NCI-H1930 (cell line): ENCODE data around the gene MT2A.

Source experiments
- DNase-seq, 2 experiments: peaks; one replicate each; lab custom pipeline; 2025; lab: John Stamatoyannopoulos, UW

Gene MT2A

DNA sequence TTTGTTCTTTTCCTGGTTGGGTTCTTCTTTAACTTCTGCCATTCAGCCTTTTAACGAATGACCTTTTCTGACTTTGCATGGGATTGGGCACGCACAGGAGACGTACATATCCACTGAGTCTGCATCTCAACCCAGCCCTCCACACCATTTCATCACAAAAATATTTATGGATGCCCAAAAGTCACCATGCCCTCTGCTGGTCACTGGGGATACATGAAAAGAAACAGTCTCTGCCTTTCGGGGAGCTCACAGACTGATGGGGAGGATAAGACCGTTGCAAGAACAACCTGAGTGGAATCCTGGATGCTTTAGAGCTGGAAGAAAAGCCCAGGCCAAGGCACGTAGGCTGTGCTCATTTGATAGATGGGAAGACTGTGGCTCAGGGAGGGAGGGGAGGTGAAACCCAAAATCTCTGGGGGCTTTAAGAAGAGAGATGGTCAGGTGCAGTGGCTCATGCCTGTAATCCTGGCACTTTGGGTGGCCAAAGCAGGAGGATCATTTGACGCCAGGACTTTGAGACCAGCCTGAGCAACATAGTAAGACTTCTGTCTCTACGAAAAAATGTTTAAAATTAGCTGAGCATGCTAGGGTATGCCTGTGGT lies 7.9 kb upstream of the MT2A start:
- DNase-seq = no peak

- DNase-seq = no peak
Measured at GRCh38 chr16:56601325-56601724, 7.1 kb upstream of the MT2A start.

DNA sequence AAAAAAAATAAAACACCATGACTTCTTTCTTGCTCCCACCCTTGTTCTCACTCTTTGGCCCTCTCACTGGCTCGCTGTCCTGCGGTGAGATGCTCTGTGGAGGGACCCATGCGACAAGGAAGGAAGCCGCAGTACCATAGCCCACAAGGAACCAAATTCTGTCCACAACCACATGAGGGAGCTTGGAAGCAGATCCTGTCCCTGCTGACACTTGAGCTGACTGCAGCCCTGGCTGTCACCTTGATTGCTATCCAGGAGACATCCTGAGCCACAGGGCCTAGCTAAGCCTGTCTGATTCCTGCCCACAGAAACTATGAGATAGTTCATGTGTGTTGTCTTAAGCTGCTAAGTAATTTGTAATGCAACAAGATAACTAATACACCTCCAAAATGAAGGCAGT lies 4.8 kb upstream of the MT2A start:
- DNase-seq = no peak

GRCh38 chr16:56604966-56605365 lies 3.4 kb upstream of the MT2A start:
- no peak for DNase-seq

GRCh38 chr16:56605475-56605874 lies 2.9 kb upstream of the MT2A start:
- DNase-seq = no peak

- no peak for DNase-seq
Measured at GRCh38 chr16:56606071-56606475, 2.3 kb upstream of the MT2A start.

GRCh38 chr16:56606476-56607108 lies 1.8 kb upstream of the MT2A start:
- no peak for DNase-seq

- no peak for DNase-seq
Measured at GRCh38 chr16:56607109-56607618, 1.2 kb upstream of the MT2A start.

- no peak for DNase-seq
Measured at GRCh38 chr16:56607675-56608042, 725 bp upstream of the MT2A start.

DNA sequence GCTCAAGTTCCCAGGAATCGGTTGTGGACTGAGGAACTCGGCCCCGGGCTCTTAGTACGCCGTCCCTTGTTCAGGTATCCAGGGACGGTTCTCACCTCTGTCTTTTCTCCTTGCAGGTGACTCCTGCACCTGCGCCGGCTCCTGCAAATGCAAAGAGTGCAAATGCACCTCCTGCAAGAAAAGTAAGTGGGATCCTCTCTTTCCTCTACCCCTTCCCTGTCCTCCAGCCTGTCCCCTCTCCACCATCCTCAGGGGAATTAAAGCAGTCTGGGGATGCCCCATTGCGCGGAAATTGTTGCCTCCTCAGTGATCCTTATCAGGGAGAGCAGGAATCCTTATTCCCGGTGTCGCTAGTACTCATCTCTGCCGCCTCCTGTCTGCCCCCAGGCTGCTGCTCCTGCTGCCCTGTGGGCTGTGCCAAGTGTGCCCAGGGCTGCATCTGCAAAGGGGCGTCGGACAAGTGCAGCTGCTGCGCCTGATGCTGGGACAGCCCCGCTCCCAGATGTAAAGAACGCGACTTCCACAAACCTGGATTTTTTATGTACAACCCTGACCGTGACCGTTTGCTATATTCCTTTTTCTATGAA lies 585 bp downstream of the MT2A start:
- no peak for DNase-seq

DNA sequence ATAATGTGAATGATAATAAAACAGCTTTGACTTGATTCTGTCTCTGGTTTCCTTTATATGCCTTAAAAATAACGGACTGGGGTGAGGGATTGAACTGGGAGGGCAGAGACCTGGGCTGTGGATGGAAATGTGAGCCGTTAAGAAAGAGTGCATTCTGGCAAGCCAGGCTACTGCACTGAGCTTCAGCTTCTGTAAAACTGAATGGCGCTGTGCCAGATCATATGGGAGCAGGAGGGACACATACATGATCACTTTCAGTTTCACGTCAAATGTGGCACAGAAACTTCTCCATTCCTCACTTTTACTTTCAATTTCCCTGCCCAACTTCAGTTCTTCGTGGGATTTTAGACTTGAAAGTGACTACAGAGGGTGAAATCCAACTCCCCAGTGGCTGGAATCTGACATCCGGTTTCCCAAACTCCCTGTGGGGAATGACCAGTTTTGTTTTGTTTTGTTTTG lies 1.1 kb downstream of the MT2A start:
- DNase-seq = no peak

DNA sequence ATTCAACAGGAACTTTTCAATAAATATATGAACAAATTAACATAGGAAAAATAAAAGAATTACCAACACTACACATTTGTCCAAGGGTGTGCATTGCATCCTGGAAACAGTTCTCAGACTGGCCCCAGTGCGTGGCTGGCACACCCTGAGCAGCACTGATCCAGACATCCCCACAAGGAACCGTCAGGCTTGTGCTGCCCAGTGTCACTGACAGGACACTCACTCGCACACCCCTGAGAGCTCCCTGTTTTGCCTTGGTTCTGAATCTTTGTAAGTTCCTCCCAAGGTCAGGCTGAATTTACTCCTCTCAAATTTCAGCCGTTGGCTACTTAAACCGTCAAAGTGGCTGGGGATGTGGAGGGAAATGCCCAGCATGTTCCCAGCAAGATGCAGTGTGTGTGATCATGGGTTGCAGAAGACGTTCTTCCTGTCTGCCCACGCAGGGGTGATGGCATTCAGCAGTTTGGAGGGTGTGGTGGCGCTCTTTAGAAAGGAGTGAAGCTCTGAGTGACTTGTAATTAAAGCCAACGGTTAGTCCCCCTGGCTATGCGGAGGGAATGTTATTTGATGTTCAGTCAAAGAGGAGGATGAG lies 1.7 kb downstream of the MT2A start:
- DNase-seq = no peak

DNA sequence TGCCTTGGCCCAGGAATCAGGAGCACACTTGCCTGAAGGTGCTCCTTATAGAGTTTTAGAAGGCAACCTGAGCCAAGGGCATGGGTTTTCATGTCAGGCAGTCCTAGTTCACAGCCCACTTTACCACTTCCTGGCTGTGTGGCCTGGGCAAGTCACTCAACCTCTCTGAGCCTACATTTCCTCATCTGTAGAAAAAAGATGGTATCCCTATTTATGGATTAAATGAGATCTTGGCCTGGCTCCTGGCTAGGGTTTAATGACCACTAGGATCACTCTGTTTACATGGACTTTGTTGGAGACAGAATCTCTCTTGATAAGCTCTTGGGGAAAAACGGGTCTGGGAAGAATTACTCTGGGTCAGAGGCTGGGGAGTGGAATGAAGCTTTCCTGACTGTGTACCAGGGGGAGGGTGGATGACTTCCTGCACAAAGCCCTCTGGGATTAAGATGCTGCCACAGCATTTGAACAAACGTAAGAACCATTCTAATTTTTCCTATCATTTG lies 2.3 kb downstream of the MT2A start:
- no peak for DNase-seq

DNA sequence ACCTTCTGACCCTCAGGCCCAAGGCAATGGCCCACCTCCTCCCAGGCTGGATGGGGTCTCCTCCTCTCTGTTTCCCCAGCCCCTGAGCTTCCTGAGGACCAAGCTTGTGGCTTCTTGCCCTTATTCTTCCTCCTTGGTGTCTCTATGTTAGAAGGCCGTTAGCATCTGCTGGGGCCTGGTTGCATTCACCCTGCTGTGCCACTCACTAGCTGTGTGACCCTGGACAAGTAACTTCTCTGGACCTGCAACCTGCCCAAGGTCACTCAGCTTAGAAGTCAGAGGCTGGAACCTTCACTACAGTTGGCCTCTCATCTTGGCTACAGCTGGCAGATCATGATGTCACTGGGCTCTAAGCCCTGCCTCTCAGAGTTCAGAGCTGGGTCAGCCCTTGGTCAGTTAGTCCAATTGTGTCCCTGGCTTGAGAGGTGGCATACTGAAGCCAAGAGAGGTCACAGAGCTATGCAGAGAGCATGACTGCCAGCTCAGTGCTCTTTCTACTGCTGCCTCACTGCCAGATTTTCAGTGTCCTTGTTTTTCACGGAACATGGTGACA lies 3.0 kb downstream of the MT2A start:
- no peak for DNase-seq

DNA sequence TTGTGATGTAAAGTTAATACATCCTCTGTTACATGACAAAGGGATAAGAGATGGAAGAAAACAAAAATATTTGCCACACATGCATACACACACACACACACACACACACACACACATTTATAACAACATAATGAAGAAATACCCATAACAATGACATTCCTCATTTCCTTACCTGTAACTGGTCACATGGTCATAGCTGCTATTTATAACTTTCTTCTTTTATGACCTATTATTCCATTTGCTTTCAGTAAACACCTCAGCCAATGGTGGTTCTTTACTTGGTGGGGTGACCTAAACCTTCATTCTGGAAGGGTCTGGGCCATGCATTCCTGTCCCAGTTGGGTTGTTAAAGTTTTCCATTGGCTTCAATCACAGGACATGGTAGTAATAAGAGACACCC lies 5.3 kb downstream of the MT2A start:
- no peak for DNase-seq

- DNase-seq = no peak
Measured at GRCh38 chr16:56614549-56614991, 6.2 kb downstream of the MT2A start.

- DNase-seq = no peak
Measured at GRCh38 chr16:56615353-56615752, 7.0 kb downstream of the MT2A start.

- no peak for DNase-seq
Measured at GRCh38 chr16:56616608-56617211, 8.3 kb downstream of the MT2A start.

- no peak for DNase-seq
Measured at GRCh38 chr16:56617212-56618085, 9.1 kb downstream of the MT2A start.

- no peak for DNase-seq
Measured at GRCh38 chr16:56618138-56618537, 9.8 kb downstream of the MT2A start.

GRCh38 chr16:56620339-56620897 lies 12.0 kb downstream of the MT2A start:
- no peak for DNase-seq
